KMS-11 (cell line): ENCODE results near the gene GARRE1.

Experiments used
- H2AFZ ChIP-seq: fragments of 200-600 bp; sonication (generic); 2 replicates; pipeline ENCODE4 v1.6.1; 2016; ENCODE audit warnings: antibody characterized with exemption, mixed run types, low read depth
- H3K27ac ChIP-seq: fragments of 200-600 bp; sonication (generic); 2 replicates; pipeline ENCODE4 v1.6.1; 2016; ENCODE audit warnings: mild to moderate bottlenecking, mixed run types
- H3K27me3 ChIP-seq: fragments of 200-600 bp; sonication (generic); 2 replicates; pipeline ENCODE4 v1.6.1; 2017; ENCODE audit warnings: mild to moderate bottlenecking, low read depth, mixed run types, moderate library complexity; ENCODE audit not compliant: insufficient read depth
- H3K36me3 ChIP-seq: fragments of 200-600 bp; sonication (generic); 2 replicates; pipeline ENCODE4 v1.6.1; 2017; ENCODE audit warnings: mild to moderate bottlenecking, mixed run types; ENCODE audit not compliant: insufficient read depth
- H3K4me1 ChIP-seq: fragments of 200-600 bp; sonication (generic); 2 replicates; pipeline ENCODE4 v1.6.1; 2016; ENCODE audit warnings: mild to moderate bottlenecking, low read depth, mixed run types; ENCODE audit not compliant: poor library complexity, severe bottlenecking
- H3K4me2 ChIP-seq: fragments of 200-600 bp; sonication (generic); 2 replicates; pipeline ENCODE4 v1.7.0; 2016; ENCODE audit warnings: mild to moderate bottlenecking, mixed run types
- H3K4me3 ChIP-seq: fragments of 200-600 bp; sonication (generic); IDR thresholded peaks from 2 replicates; pipeline ENCODE4 v1.6.1; 2017; ENCODE audit warnings: low read depth, low read length, mixed read lengths; ENCODE audit not compliant: insufficient read depth
- H3K79me2 ChIP-seq: fragments of 200-600 bp; sonication (generic); 2 replicates; pipeline ENCODE4 v1.6.1; 2016; ENCODE audit warnings: low read depth, mixed run types; ENCODE audit not compliant: insufficient read depth
- H3K9ac ChIP-seq: fragments of 200-600 bp; sonication (generic); 2 replicates; pipeline ENCODE4 v1.6.1; 2016; ENCODE audit warnings: mild to moderate bottlenecking, mixed run types
- H4K20me1 ChIP-seq: fragments of 200-600 bp; sonication (generic); 2 replicates; pipeline ENCODE4 v1.6.1; 2016; ENCODE audit warnings: mild to moderate bottlenecking, mixed run types; ENCODE audit not compliant: insufficient read depth
- TF ChIP-seq, protein P1 (sequence below): fragments of 200-600 bp; sonication (generic); conservative IDR thresholded peaks from 2 replicates; pipeline ENCODE4 v1.6.1; 2017; ENCODE audit warnings: low read depth, mild to moderate bottlenecking, antibody characterized with exemption, low read length, moderate library complexity, mixed read lengths

GARRE1 gene

DNA sequence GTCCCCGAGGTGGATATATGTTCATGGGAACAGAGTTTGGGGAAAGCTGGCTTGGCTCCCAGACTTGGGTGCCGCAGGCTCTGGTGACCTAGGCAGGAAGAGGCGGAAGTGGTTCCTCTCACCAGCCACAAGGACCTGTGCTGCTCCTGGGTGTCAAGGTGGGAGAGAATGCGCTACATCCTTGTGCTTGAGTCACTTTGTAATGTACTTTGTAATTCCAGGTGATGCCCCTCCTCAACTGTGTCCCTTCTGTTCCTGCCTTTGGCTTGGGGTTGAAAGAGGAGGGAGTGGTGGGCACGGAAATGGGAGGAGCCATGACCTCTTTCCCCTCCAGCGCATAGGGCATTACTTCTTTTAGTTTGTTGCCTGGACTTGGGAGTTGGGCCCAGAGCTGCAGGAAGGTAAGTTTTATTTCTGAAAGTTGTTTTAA, 10.9 kb downstream of the GARRE1 start:
- Histone ChIP-seq H3K36me3 (no peaks in the 10 kb centered on the region), H3K79me2 (no peaks in the 10 kb centered on the region), H2AFZ (no peak overlapping the region), H3K4me1 (peaks cover 6% of the 10 kb centered on the region), H3K9ac (no peak overlapping the region), H3K27me3 (no peaks in the 10 kb centered on the region), H3K27ac (no peak overlapping the region), H3K4me3 (no peak overlapping the region), H4K20me1 (no peaks in the 10 kb centered on the region), H3K4me2 (no peak overlapping the region)
- TF ChIP-seq, protein P1, sequence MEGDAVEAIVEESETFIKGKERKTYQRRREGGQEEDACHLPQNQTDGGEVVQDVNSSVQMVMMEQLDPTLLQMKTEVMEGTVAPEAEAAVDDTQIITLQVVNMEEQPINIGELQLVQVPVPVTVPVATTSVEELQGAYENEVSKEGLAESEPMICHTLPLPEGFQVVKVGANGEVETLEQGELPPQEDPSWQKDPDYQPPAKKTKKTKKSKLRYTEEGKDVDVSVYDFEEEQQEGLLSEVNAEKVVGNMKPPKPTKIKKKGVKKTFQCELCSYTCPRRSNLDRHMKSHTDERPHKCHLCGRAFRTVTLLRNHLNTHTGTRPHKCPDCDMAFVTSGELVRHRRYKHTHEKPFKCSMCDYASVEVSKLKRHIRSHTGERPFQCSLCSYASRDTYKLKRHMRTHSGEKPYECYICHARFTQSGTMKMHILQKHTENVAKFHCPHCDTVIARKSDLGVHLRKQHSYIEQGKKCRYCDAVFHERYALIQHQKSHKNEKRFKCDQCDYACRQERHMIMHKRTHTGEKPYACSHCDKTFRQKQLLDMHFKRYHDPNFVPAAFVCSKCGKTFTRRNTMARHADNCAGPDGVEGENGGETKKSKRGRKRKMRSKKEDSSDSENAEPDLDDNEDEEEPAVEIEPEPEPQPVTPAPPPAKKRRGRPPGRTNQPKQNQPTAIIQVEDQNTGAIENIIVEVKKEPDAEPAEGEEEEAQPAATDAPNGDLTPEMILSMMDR = no peak

DNA sequence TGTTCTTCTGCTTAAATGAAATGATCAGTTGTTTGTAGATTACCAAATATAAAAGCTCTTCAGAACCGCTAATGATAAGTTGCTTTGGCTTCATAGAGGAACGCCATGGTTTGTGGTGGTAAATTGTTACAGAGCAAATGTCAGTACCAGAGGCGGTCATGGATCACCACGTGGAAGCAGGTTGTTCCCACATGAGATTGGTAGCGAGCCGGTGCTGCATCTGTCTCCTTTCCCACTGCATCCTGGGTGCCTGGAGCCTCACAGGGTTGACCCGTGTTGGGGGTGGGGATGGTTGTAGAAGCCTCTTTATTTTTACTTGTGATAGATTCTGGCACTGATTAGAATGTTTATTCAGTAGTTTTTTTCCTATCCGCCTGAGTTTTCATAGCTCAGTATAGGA, 14.7 kb downstream of the GARRE1 start:
- H3K4me2 ChIP-seq = no peak overlapping the region
- H2AFZ ChIP-seq = no peak overlapping the region
- H3K79me2 ChIP-seq = no peaks in the 10 kb centered on the region
- H3K27me3 ChIP-seq = no peaks in the 10 kb centered on the region
- no peak overlapping the region for H3K27ac ChIP-seq
- H4K20me1 ChIP-seq = no peaks in the 10 kb centered on the region
- TF ChIP-seq, protein P1 = no peak
- H3K4me1 ChIP-seq = peaks cover 8% of the 10 kb centered on the region
- H3K36me3 ChIP-seq = no peaks in the 10 kb centered on the region
- no peak overlapping the region for H3K9ac ChIP-seq
- H3K4me3 ChIP-seq = no peak overlapping the region

DNA sequence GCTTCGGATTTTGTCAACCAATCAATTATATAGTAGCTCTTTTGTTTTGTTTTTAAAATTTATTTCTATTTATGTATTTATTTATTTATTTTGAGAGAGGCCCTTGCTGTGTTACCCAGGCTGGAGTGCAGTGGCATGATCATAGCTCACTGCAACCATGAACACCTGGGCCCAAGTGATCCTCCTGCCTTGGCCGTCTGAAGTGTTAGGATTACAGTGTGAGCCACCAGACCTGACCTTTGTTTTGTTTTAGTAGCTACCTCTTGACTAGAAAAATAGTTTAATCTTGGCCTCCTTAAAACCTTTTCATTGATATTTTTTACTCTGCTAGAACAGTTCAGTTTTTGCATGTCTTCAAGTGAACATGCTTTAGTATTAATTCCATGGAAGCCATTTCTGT, 15.1 kb downstream of the GARRE1 start:
- H3K27me3 ChIP-seq = no peaks in the 10 kb centered on the region
- no peak overlapping the region for H3K27ac ChIP-seq
- peaks cover 8% of the 10 kb centered on the region for H3K4me1 ChIP-seq
- H3K4me2 ChIP-seq = no peak overlapping the region
- TF ChIP-seq, protein P1 = no peak
- H3K9ac ChIP-seq = no peak overlapping the region
- H3K79me2 ChIP-seq = no peaks in the 10 kb centered on the region
- no peak overlapping the region for H2AFZ ChIP-seq
- no peak overlapping the region for H3K4me3 ChIP-seq
- H3K36me3 ChIP-seq = no peaks in the 10 kb centered on the region
- no peaks in the 10 kb centered on the region for H4K20me1 ChIP-seq

DNA sequence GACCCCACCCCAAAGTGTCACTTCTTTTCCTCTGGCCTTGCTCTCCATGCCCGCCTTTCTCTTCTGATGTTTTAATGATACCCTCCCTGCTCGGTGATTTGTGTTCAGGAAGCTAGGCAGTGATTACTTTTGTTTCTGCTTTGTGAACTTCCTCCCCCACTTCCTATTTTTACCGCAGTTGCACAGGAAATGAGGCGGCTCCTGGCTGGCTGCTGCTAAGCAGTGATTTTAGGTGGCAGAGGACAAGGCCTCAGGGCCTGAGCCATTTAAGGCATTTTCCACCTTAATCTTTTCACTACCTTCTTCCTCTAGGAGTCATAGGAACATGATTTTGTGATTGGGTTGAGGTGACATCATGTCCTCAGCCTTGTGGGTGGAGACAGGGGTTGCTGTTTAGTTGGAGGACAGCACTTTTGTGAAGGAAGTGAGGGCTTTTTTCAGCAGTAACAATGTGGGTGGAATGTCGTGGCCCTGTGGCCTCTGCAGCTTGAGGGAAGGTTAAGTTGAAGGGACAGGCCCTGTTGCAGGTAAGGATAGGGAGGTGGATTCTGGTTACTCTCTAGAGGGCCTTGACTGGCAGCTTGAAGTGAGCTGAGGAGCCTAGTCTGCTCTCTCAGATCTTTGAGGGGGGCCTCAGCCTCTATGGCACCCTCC, 15.7 kb downstream of the GARRE1 start:
- no peaks in the 10 kb centered on the region for H3K27me3 ChIP-seq
- TF ChIP-seq, protein P1 = no peak
- no peak overlapping the region for H2AFZ ChIP-seq
- no peak overlapping the region for H3K4me2 ChIP-seq
- H3K27ac ChIP-seq = no peak overlapping the region
- H3K36me3 ChIP-seq = no peaks in the 10 kb centered on the region
- peaks cover 8% of the 10 kb centered on the region for H3K4me1 ChIP-seq
- H4K20me1 ChIP-seq = no peaks in the 10 kb centered on the region
- no peak overlapping the region for H3K4me3 ChIP-seq
- H3K9ac ChIP-seq = no peak overlapping the region
- no peaks in the 10 kb centered on the region for H3K79me2 ChIP-seq
